Stimulated activated CD8-positive, alpha-beta memory T cell treated with anti-CD3 and anti-CD28 coated beads, Interleukin-12 subunit alpha, Interleukin-12 subunit beta, amount 100 ng/mL, for 1 hour (primary cell): ENCODE results near the gene SLC19A1.
"Not testable (repeated sequence)": the region's sequence is repeated elsewhere in the genome, so short reads cannot be mapped to it uniquely, and the experiment has no call there.

Source experiments
- DNase-seq: peaks from one replicate; pipeline ENCODE4 v3.0.0-alpha.2; 2020; ENCODE audit warnings: low read depth

The SLC19A1 gene

DNA sequence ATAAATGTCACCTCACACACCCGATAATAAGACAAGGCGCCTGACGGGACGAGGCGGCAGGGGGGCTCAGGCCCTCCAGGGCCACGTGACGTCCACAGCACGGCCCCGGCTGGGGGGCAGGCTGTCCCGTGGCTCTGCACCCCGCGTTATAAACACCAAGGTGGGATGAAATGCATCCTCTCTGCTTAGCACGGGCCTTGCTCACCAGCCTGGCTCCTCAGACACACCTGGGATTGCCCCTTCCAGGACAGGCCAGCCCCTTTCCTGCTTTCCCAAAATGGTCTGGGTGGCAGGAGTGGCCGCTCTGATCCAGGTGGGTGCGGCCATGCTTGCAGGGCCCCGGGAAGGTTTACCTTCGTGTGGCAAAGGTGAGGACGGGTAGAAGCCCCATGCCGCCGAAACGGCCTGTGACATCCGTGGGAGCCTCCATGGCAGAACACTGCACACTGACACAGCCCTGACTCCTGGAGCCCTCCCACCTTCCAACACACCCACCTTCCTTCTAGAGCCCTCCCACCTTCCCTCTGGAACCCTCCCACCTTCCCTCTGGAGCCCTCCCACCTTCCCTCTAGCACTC is 35.9 kb downstream of the SLC19A1 start:
- DNase-seq, result no peak

DNA sequence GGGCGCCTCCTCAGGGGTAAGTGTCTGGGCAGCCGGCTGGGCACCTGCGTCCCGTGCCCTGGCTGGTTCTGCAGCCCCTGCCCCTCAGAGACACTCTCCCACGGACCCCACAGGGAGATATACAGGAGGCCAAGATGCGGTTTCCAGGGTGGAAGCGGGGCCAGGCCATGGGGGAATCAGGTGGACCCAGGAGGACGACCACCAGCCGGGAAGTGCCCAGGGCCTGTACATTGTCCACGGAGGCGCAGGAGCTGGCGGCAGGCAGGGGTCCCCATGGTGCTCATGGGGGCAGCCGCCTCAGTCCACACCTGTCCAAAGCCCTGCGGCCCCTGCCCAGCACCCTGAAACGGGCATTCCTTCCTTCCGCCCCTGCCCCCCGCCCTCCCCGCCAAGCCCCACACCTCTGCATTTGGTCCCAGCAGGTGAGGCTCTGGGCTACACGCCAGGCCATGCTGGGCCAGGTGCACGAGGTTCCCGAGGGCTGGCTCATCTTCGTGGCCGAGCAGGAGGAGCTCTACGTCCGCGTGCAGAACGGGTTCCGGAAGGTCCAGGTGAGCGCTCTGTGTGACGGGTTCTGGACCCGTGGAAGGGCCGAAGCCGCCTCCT is 36.7 kb downstream of the SLC19A1 start:
- DNase-seq, result no peak

- no peak for DNase-seq
Observed at GRCh38 chr21:45504516-45505415, 37.5 kb downstream of the SLC19A1 start.

DNA sequence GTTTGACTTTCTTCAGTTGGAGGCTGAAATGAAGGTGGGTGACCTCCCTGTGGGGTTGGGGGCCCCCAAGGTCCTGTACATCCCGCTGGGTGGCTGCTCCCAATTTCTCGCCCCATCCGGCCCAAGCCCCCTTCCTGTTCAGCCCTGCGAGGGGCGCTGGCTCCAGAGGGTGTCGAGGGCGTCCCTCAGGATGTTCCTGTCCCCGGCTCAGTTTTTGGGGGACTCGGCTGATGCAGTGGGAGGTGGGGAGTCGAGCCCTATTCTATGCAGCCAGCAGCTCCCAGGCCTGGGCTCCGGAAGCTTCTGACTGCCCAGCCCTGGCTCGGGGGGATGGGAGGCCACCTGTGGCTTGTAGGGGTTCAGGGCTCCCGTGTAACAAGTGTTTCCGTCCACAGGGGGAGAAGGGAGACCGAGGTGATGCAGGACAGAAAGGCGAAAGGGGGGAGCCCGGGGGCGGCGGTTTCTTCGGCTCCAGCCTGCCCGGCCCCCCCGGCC is 38.2 kb downstream of the SLC19A1 start:
- no peak for DNase-seq

- DNase-seq, result not testable (repeated sequence)
Observed at GRCh38 chr21:45503226-45503625, 39.0 kb downstream of the SLC19A1 start.

DNA sequence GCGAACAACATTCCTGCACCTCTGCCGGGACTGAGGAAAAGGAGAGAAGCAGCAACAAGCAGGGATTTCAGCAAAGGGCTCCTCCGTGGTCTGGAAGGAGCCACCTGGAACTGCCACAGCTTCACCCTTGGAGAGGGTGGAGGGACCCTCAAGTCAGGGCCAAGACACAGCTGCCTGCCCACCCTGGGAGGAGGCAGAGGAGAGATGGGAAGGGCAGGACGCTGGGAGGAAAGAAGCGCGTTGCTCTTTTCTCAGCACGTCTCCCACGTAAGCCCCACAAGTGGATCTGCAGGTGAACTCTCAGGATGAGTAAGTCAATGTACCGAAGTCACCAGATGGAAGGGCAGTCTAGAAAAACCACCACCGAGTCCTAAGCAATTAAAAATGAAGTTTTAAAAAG is 39.6 kb downstream of the SLC19A1 start:
- no peak for DNase-seq

DNA sequence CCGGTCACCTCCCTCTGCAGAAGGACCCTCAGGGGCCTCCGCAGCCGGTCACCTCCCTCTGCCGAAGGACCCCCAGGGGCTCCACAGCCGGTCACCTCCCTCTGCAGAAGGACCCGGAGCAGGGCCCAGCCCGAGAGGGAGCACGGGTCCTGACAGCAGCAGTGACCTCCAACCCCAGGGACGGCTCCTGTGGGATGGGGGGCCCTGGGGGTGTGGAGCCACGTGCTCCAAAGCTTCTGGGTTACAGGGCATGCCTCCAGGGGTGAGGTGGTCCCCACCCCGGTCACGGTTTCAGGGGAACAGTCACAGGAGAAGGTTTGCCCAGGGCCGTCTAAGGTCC is 40.3 kb downstream of the SLC19A1 start:
- DNase-seq, result no peak

DNA sequence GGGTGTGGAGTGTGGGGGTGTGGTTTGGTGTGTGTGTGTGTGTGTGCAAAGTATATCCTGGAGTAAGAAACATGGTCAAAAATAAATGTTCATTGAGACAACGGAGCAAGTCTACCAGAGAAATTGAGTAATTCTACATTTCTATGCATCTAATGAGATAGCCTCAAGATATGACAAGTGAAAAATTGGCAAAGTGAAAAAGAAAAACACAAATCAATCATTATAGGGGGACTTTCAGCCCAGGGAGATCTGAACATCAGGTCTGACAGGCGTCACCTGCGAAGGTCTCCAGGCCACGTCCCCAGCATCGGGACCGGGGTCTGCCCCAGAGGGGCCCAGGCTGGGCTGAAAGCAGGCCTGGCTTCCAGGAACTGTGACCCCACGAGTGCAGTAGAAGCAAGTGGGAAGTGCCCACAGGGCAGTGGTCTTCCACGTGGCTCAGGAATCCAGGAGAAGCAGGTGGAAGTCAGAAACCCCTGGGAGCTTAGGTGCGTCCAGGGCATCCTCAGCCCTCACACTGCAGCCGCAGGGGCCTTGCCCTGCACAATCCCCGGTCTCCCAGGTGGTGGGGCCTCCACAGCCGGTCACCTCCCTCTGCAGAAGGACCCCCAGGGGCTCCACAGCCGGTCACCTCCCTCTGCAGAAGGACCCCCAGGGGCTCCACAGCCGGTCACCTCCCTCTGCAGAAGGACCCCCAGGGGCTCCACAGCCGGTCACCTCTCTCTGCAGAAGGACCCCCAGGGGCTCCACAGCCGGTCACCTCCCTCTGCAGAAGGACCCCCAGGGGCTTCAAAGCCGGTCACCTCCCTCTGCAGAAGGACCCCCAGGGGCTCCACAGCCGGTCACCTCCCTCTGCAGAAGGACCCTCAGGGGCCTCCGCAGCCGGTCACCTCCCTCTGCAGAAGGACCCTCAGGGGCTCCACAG is 40.9 kb downstream of the SLC19A1 start:
- DNase-seq, result not testable (repeated sequence)

DNA sequence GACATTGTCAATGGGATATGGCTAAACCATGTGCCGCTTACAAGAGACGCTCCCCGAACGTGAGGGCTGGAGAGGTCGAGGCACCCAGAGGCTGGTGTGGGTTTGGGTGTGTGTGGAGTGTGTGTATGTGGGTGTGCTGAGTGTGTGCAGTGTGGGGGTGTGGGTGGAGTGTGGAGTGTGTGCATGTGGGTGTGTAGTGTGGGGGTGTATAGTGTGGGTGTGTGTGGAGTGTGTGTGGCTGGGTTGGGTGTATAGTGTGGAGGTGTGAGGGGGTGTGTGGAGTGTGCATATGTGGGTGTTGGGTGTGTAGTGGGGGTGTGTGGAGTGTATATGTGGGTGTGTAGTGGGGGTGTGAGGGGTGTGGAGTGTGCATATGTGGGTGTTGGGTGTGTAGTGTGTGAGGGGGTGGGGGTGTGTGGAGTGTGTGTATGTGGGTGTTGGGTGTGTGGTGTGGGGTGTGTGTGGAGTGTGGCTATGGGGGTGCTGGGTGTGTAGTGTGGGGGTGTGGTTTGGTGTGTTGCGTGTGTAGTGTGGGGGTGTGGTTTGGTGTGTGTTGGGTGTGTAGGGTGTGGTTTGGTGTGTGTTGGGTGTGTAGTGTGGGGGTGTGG is 42.2 kb downstream of the SLC19A1 start:
- DNase-seq, result no peak

DNA sequence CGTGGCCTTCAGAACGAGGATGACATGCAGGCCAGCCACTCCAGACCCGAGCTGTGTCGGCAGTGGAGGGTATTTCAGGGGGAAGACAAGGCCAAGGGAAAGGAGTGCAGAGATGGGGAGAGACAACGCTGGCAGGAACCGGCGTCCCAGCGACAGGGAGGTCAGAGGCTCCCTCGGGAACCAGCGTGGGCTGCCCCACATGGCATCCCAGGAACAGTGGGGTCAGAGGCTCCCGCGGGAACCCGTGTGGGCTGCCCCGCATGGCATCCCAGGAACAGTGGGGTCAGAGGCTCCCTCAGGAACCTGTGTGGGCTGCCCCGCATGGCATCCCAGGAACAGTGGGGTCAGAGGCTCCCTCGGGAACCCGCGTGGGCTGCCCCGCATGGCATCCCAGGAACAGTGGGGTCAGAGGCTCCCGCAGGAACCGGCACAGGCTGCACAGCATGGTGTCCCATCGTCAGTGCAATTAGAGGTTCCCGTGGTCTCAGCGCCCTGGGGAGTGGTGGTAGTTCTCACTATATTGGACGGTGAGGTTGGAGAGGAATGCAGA is 43.0 kb downstream of the SLC19A1 start:
- no peak for DNase-seq

- no peak for DNase-seq
Observed at GRCh38 chr21:45498646-45499000, 43.6 kb downstream of the SLC19A1 start.

DNA sequence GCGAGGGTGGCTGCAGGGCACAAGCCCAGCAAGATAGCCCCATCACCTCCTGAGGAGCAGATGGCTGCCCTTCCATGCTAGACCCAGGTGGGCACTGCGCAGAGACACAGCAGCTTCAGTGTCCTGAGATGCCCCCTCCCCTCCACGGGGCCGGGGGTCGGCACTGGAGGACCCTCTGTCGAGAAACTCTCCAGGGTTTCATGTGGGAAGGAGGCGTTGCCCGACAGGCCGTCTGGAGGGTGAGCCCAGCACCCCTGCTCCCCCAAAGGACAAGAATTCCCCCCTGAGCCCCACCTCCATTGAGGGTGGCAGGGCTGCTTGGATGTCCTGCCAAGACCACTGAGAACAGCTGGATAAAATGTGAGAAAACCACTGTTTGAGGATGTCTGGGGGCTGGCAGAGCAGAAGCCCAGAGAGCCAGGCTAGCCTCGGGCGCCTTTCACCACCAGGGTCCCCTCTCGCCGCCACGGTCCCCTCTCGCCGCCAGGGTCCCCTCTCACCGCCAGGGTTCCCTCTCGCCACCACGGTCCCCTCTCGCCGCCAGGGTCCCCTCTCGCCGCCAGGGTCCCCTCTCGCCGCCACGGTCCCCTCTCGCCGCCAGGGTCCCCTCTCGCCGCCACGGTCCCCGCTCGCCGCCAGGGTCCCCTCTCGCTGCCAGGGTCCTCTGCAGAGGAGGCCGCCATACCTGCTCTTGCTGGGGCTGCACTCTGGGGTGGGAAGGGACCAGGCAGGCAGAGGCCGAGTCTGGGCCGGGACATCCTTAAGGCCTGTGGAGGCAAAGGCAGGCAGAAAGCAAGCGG is 44.2 kb downstream of the SLC19A1 start:
- no peak for DNase-seq

GRCh38 chr21:45496968-45497845 is 45.0 kb downstream of the SLC19A1 start:
- no peak for DNase-seq

DNA sequence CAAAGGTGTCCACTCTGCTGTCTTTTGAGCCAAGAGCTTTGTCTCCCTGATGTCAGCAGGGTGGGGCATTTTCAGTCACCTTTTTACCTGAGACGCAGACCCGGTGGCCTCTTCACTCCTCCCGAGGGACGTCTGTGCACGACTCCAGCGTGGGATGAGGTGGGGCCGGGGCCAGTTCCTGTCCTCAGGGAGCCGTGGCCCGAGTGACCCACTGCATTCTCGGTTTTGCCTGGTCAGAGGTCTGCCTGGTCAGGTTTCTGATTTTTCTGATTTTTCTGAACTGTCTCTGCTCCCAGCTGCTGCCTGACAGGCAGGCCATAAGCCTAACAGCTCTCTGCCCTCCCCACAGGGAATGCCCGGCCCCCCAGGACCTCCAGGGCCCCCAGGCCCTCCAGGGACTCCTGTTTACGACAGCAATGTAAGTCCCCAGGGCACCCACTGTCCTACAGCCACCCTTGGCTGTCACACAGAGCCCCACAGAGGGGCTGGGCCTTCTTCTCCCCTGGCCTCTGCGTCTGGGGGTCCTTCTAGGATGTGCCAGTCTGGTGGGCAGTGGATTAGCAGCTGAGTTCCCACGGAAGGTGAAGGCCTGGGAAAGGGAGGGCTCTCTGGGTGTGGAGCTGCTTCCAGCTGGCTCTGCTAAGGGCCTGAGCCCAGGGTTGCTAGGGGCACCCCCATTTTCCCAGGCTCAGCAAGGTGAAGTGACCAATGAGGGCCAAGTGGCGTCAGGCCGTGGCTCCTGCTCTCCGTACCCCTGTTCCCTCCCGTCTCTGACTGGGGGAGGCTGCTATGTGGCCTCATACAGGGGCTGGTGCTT is 45.9 kb downstream of the SLC19A1 start:
- no peak for DNase-seq

GRCh38 chr21:45494851-45495680 is 47.2 kb downstream of the SLC19A1 start:
- DNase-seq, result no peak

GRCh38 chr21:45494135-45494850 is 47.9 kb downstream of the SLC19A1 start:
- no peak for DNase-seq

- no peak for DNase-seq
Observed at GRCh38 chr21:45493401-45494001, 48.7 kb downstream of the SLC19A1 start.
